Measurements from ENCODE around the gene AGK. TPM values are rescaled to one million over a fixed set of nuclear protein-coding genes. Genes with fewer than 3 reads are reported as not detected.
"Not testable (repeated sequence)": the region's sequence is repeated elsewhere in the genome, so short reads cannot be mapped to it uniquely, and the experiment has no call there.

Gene AGK
- total RNA-seq, 1 donor from 2014 or later, result 31.9 TPM

DNA sequence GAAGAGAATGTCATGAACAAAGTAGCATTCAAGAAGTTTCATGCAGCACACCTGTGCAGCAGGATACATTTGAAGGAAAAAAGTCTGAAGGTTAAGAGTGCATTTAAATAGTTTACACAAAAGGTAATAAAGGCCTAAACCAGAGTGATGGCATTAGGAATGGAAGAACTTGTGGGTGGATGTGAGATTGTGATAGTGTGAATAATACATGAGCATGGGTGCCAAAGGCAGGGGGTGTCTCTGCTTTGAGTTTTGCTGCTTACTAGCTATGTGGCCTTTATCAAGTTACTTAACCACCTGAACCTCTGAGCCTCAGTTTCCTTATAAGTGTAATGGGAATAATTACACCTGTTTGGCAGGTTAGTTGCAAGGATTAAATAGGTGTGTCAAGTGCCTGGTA, 21.0 kb downstream of the AGK start:
- no peaks in the 10 kb centered on the region for H3K27me3 Mint-ChIP-seq
- H3K27ac Mint-ChIP-seq, result no peak overlapping the region
- no peak overlapping the region for H3K4me3 Mint-ChIP-seq
- DNase-seq (ENCODE audit: extremely low spot score, unreplicated experiment), result no peak
- H3K9me3 Mint-ChIP-seq, result peaks cover 4% of the 10 kb centered on the region
- TF ChIP-seq, protein P1, sequence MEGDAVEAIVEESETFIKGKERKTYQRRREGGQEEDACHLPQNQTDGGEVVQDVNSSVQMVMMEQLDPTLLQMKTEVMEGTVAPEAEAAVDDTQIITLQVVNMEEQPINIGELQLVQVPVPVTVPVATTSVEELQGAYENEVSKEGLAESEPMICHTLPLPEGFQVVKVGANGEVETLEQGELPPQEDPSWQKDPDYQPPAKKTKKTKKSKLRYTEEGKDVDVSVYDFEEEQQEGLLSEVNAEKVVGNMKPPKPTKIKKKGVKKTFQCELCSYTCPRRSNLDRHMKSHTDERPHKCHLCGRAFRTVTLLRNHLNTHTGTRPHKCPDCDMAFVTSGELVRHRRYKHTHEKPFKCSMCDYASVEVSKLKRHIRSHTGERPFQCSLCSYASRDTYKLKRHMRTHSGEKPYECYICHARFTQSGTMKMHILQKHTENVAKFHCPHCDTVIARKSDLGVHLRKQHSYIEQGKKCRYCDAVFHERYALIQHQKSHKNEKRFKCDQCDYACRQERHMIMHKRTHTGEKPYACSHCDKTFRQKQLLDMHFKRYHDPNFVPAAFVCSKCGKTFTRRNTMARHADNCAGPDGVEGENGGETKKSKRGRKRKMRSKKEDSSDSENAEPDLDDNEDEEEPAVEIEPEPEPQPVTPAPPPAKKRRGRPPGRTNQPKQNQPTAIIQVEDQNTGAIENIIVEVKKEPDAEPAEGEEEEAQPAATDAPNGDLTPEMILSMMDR (conservative IDR thresholded peaks at IDR 0.05), result no peak
- H3K4me1 Mint-ChIP-seq (ENCODE audit: unreplicated experiment), result no peaks in the 10 kb centered on the region
- peaks cover 30% of the 10 kb centered on the region for H3K36me3 Mint-ChIP-seq

DNA sequence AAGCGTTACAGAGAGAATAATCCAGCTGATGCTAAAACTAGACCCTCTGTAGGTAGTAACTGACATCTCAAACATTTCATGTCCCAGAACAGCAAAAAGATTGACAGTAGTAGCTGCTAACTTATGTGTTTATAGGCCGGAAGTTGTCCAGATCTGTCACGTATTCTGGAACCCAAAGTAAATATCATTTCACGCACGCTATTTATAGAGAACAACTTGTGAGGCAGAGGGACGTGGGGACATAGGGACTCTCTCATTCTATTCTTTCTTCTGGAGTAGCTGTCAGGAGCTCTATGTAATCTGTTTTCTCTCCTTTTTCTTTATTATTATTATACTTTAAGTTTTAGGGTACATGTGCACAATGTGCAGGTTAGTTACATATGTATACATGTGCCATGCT, 22.3 kb downstream of the AGK start:
- no peak overlapping the region for H3K4me3 Mint-ChIP-seq
- peaks cover 4% of the 10 kb centered on the region for H3K9me3 Mint-ChIP-seq
- DNase-seq (ENCODE audit: extremely low spot score, unreplicated experiment), result no peak
- H3K4me1 Mint-ChIP-seq (ENCODE audit: unreplicated experiment), result no peaks in the 10 kb centered on the region
- H3K27ac Mint-ChIP-seq, result no peak overlapping the region
- H3K27me3 Mint-ChIP-seq, result no peaks in the 10 kb centered on the region
- peaks cover 30% of the 10 kb centered on the region for H3K36me3 Mint-ChIP-seq
- TF ChIP-seq, protein P1 (conservative IDR thresholded peaks at IDR 0.05), result no peak

DNA sequence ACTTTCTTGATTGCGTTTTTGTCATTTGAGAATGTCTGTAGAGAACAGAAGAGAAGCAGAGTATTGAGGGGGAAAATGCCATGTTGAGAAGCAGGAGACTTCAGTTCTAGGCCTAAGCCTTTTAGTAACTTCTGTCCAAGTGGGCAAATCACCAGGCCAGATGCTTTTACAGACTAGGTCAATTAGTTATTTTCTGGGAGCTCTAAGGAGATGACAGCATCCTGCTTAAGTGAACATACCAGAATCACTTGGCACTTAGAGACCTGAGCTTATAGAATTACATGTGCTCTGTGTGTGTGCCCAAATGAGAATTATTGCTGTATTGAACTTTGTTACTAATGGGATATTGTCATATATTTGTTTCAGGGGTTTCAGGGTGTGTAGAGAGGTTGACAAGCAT, 24.0 kb downstream of the AGK start:
- Mint-ChIP-seq H3K36me3 (peaks cover 30% of the 10 kb centered on the region), H3K9me3 (peaks cover 4% of the 10 kb centered on the region), H3K4me1 (ENCODE audit: unreplicated experiment) (no peaks in the 10 kb centered on the region), H3K27me3 (no peaks in the 10 kb centered on the region), H3K4me3 (no peak overlapping the region), H3K27ac (no peak overlapping the region)
- TF ChIP-seq, protein P1 (conservative IDR thresholded peaks at IDR 0.05), result no peak
- no peak for DNase-seq (ENCODE audit: extremely low spot score, unreplicated experiment)

DNA sequence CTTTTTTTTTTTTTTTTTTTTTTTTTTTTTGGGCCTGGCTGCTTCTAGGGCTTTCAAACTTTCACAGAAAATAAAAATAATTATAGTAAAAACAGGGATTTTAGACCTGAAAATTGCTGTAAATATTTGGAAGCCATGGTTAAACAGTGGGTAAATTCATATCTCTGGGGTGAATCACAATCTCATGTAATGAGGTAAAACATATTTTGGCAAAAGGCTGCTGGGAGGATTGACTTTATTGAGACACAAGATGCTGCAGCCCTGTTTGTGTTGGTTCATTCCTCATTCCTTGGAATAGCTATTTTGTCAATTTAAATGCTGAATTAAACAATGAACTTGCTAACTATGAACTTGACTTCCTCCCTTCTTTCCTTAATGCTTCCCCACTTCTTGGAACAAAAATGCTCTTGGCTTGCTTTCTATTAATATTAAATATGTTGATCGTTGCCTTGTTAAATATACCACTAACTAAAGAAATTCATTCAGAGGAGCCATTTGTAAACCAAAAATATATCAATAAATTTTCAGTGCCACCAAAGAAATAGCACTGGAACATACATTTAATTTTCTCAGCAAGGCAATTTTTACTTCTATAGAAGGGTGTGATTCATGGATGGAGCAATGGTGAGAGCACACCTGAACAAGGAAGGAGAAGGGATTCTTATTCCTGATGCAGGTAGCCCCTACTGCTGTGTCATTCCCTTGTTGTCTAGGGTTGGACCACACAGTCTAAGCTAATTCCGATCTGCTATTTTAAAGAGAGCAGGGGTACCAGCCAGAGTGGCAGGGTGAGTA, 24.6 kb downstream of the AGK start:
- Mint-ChIP-seq H3K9me3 (peaks cover 4% of the 10 kb centered on the region), H3K36me3 (peaks cover 30% of the 10 kb centered on the region), H3K27me3 (no peaks in the 10 kb centered on the region), H3K27ac (no peak overlapping the region), H3K4me3 (no peak overlapping the region), H3K4me1 (ENCODE audit: unreplicated experiment) (no peaks in the 10 kb centered on the region)
- no peak for DNase-seq (ENCODE audit: extremely low spot score, unreplicated experiment)
- TF ChIP-seq, protein P1 (conservative IDR thresholded peaks at IDR 0.05), result no peak

DNA sequence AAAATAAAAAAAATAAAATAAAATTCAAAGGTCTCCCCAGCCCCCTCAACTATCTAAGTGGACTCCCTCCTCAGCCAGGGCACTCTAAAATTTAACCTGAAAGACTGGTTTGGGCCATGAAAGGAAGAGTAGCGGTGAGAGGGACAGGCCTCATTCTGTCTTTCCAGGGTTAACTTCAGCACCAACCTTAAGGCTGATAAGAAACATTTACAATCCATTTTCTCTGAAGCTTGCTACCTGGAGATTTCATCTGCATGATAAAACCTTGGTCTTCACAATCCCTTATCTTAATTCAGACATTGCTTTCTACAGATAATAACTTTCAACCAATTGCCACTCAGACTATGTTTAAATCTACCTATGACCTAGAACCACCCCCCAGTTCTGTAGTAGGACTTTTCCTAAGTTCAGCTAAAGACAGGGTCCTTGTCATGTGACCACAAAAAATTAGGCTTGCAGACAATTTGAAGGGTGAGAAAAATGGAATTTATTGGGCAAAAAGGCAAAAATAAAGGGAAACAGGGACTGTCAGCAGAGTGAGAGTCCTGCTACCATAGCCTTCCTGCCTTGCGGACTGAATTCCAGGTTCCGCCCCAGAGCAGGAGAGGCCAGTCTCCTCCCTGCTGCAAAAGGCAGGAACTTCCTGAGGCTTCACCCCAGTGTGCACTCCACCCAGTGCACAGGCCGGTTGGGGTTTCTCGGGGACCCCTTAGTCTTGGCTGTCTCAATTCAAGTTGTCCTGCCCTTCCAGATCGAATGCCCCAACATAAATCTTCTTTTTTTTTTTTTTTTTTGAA, 26.0 kb downstream of the AGK start:
- no peak overlapping the region for H3K27ac Mint-ChIP-seq
- peaks cover 4% of the 10 kb centered on the region for H3K9me3 Mint-ChIP-seq
- H3K4me3 Mint-ChIP-seq, result no peak overlapping the region
- TF ChIP-seq, protein P1 (conservative IDR thresholded peaks at IDR 0.05), result no peak
- peaks cover 26% of the 10 kb centered on the region for H3K36me3 Mint-ChIP-seq
- no peaks in the 10 kb centered on the region for H3K4me1 Mint-ChIP-seq (ENCODE audit: unreplicated experiment)
- DNase-seq (ENCODE audit: extremely low spot score, unreplicated experiment), result no peak
- no peaks in the 10 kb centered on the region for H3K27me3 Mint-ChIP-seq

DNA sequence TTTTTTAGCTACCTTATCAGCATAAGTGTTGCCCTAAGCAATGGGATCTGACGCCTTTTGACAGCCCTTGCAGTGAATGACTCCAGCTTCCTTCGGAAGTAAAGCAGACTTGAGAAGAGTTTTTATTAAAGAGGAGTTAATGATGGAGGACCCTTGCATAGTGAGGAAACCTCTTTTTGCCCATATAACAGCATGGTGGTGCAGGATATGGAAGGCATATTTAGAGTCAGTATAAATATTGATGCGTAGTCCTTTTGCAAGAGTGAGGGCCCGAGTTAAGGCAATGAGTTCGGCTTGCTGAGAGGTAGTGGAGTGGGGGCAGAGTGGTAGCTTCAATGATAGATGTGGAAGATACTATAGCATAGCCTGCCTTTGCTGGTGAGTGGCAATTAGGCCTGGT, 28.7 kb downstream of the AGK start:
- H3K36me3 Mint-ChIP-seq, result peaks cover 32% of the 10 kb centered on the region
- DNase-seq (ENCODE audit: extremely low spot score, unreplicated experiment); H3K27ac Mint-ChIP-seq; H3K4me1 Mint-ChIP-seq (ENCODE audit: unreplicated experiment); H3K27me3 Mint-ChIP-seq; H3K9me3 Mint-ChIP-seq; H3K4me3 Mint-ChIP-seq: not testable (repeated sequence)

DNA sequence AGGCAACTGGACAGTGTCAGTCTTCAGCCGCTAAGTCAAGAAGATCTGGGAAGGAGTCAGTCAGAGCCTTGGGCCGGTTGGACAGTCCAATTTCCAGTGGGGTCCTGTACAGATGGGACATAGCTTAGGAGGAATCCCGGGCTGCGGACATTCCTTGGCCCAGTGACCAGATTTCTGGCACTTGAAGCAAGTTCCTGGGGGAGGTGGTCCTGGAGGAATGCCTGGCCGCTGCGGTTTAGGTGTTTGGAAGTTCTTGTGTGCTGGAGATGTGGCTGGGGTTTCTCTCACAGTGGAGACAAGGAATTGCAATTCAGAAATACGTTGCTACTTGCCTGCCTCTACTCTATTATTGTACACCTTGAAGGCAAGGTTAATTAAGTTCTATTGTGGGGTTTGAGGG, 30.9 kb downstream of the AGK start:
- not testable (repeated sequence) for H3K27me3 Mint-ChIP-seq; H3K9me3 Mint-ChIP-seq; H3K4me1 Mint-ChIP-seq (ENCODE audit: unreplicated experiment); H3K27ac Mint-ChIP-seq; DNase-seq (ENCODE audit: extremely low spot score, unreplicated experiment); H3K4me3 Mint-ChIP-seq
- H3K36me3 Mint-ChIP-seq, result peaks cover 21% of the 10 kb centered on the region

All from type B pancreatic cell (in vitro differentiated cells).